GM23338 (cell line): ENCODE measurements around the gene PPP1R3G. TPM values are rescaled to one million over a fixed set of nuclear protein-coding genes. Genes with fewer than 3 reads are reported as not detected.

Experiments
- ATAC-seq: fragments of 200-7000 bp; cut with Tn5 transposase; 3 replicates; pipeline ENCODE4 v1.9.1; 2020
- DNase-seq: peaks from one replicate; pipeline ENCODE4 v3.0.0-alpha.2; 2015; ENCODE audit warnings: low spot score
- H2AFZ ChIP-seq: fragments of 200-600 bp; sonication (generic); 2 replicates; pipeline ENCODE4 v1.8.0; 2016; ENCODE audit warnings: antibody characterized with exemption, mild to moderate bottlenecking, moderate library complexity
- H3F3A ChIP-seq: fragments of 200-600 bp; sonication (generic); replicated peaks from 2 replicates; pipeline ENCODE4 v1.8.0; 2017; ENCODE audit warnings: antibody characterized with exemption, mixed run types, low read depth
- H3K27ac ChIP-seq: fragments of 200-600 bp; sonication (generic); 2 replicates; pipeline ENCODE4 v1.6.1; 2016; ENCODE audit warnings: low read depth
- H3K27me3 ChIP-seq: fragments of 200-600 bp; sonication (generic); 2 replicates; pipeline ENCODE4 v1.8.0; 2016; ENCODE audit warnings: mild to moderate bottlenecking, mixed run types, moderate library complexity; ENCODE audit not compliant: insufficient read depth
- H3K36me3 ChIP-seq: fragments of 200-600 bp; sonication (generic); 2 replicates; pipeline ENCODE4 v1.8.0; 2016; ENCODE audit warnings: mild to moderate bottlenecking; ENCODE audit not compliant: insufficient read depth
- H3K4me1 ChIP-seq: fragments of 200-600 bp; sonication (generic); 2 replicates; pipeline ENCODE4 v1.8.0; 2016; ENCODE audit warnings: mild to moderate bottlenecking, moderate library complexity; ENCODE audit not compliant: insufficient read depth
- H3K4me2 ChIP-seq: fragments of 200-600 bp; sonication (generic); 2 replicates; pipeline ENCODE4 v1.7.1; 2017; ENCODE audit warnings: mixed run types
- H3K4me3 ChIP-seq: fragments of 200-600 bp; sonication (generic); 2 replicates; pipeline ENCODE4 v1.6.1; 2016; ENCODE audit warnings: mixed run types
- H3K79me2 ChIP-seq: fragments of 200-600 bp; sonication (generic); replicated peaks from 2 replicates; pipeline ENCODE4 v1.8.0; 2017; ENCODE audit warnings: mild to moderate bottlenecking; ENCODE audit not compliant: insufficient read depth
- H3K9me2 ChIP-seq: fragments of 200-600 bp; sonication (generic); 2 replicates; pipeline ENCODE4 v1.8.0; 2017; ENCODE audit not compliant: insufficient read depth
- H4K20me1 ChIP-seq: fragments of 200-600 bp; sonication (generic); replicated peaks from 2 replicates; pipeline ENCODE4 v1.8.0; 2017; ENCODE audit warnings: mild to moderate bottlenecking; ENCODE audit not compliant: insufficient read depth
- H3K27ac Mint-ChIP-seq: 2 replicates; pipeline ENCODE4 v1.8.0; 2020; ENCODE audit warnings: inconsistent platforms, mild to moderate bottlenecking, moderate library complexity, mixed read lengths
- H3K27me3 Mint-ChIP-seq: 3 replicates; pipeline ENCODE4 v1.8.0; 2022; ENCODE audit warnings: low read depth, mild to moderate bottlenecking, moderate library complexity, mixed read lengths, inconsistent platforms; ENCODE audit not compliant: insufficient read depth, poor library complexity
- H3K36me3 Mint-ChIP-seq: 3 replicates; pipeline ENCODE4 v1.8.0; 2021; ENCODE audit warnings: low read depth, mild to moderate bottlenecking, inconsistent platforms, moderate library complexity, mixed read lengths
- H3K4me1 Mint-ChIP-seq: 3 replicates; pipeline ENCODE4 v1.8.0; 2020; ENCODE audit warnings: mild to moderate bottlenecking, inconsistent platforms, mixed read lengths
- H3K4me3 Mint-ChIP-seq: 3 replicates; pipeline ENCODE4 v1.8.0; 2021; ENCODE audit warnings: moderate library complexity, mild to moderate bottlenecking, inconsistent platforms, mixed read lengths
- H3K9me3 Mint-ChIP-seq: 3 replicates; pipeline ENCODE4 v1.8.0; 2020; ENCODE audit warnings: moderate library complexity, mild to moderate bottlenecking, inconsistent platforms, mixed read lengths
- CREB1 ChIP-seq: fragments of 250-450 bp; sonication (Bioruptor Pico); IDR thresholded peaks from 2 replicates; pipeline ENCODE4 v1.5.0; 2020; ENCODE audit warnings: low read depth, mild to moderate bottlenecking, moderate library complexity
- EZH2phosphoT487 ChIP-seq: fragments of 200-600 bp; sonication (generic); IDR thresholded peaks from one replicate; pipeline ENCODE4 v1.8.1; 2018; ENCODE audit warnings: antibody characterized with exemption; ENCODE audit not compliant: unreplicated experiment
- JUNB ChIP-seq: IDR thresholded peaks from one replicate; pipeline ENCODE4 v1.6.1; 2016; ENCODE audit warnings: antibody characterized with exemption; ENCODE audit not compliant: unreplicated experiment
- NANOG ChIP-seq: IDR thresholded peaks from 2 replicates; pipeline ENCODE4 v1.6.1; 2016; ENCODE audit warnings: antibody characterized with exemption, borderline replicate concordance
- STAT1 ChIP-seq: IDR thresholded peaks from one replicate; pipeline ENCODE4 v1.6.1; 2016; ENCODE audit warnings: antibody characterized with exemption; ENCODE audit not compliant: unreplicated experiment
- ZNF331 ChIP-seq: fragments of 250-450 bp; sonication (Bioruptor Pico); IDR thresholded peaks from 2 replicates; pipeline ENCODE4 v1.5.0; 2020; ENCODE audit warnings: low read depth, mild to moderate bottlenecking, moderate library complexity
- polyA plus RNA-seq: library from polyadenylated mRNA; unstranded; fragments of >200 nt; fragmentation: Nextera tagmentation; extraction: Ambion mirVana; gene quantifications from 2 replicates; pipeline ENCODE4 v1.2.1, GENCODE V29; 2016
- total RNA-seq: library from RNA; depleted of rRNA; stranded (reverse); fragments of >200 nt; shearing (Covaris generic); gene quantifications from 2 replicates; pipeline ENCODE4 v1.2.3, GENCODE V29; 2014
- TF ChIP-seq, protein P1 (sequence below): IDR thresholded peaks from 2 replicates; pipeline ENCODE4 v1.6.1; 2016; ENCODE audit warnings: antibody characterized with exemption
- TF ChIP-seq, protein P2 (sequence below): IDR thresholded peaks from one replicate; pipeline ENCODE4 v1.6.1; 2018; ENCODE audit warnings: antibody characterized with exemption; ENCODE audit not compliant: unreplicated experiment
- TF ChIP-seq, protein P3 (sequence below), 2 experiments: fragments of 200-600 bp in 1 of 2; sonication (generic) in 1 of 2; conservative IDR thresholded peaks; 2 replicates each; pipeline versions ENCODE4 v1.5.1 to v1.6.1; 2016 to 2017; ENCODE audit warnings: antibody characterized with exemption in 2 of 2, low read depth in 2 of 2, mild to moderate bottlenecking in 2 of 2, moderate library complexity in 1 of 2

The PPP1R3G gene
- total and polyA plus RNA-seq, 2 experiments from 2014 or later, result 0.13 to 0.24 TPM

DNA sequence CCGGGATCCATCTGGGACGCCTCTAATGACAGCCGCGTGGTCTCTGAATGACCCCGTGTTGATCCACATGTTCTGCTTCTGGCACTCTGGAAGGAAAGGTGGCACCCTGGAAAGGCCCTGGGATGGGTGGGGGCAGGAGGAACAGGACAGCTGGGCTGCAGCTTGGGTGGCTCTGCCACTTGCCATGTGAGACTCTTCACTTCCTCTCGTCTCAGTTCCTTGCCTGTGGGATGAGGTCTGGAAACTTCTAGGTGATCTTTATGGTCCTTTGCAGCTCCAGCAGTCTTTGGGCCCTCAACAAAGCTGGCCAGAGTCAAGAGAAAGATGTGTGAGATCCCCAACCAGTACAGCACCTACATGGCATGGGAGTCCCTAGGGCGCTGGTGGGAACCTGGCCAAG, 26.5 kb downstream of the PPP1R3G start:
- H3K79me2 ChIP-seq, result no peaks in the 10 kb centered on the region
- H3K36me3 ChIP-seq, result no peaks in the 10 kb centered on the region
- no peaks in the 10 kb centered on the region for H3K27me3 ChIP-seq
- H3K4me1 ChIP-seq, result no peaks in the 10 kb centered on the region
- H3K4me3 ChIP-seq, result no peak overlapping the region
- ATAC-seq, result no peak
- H3K4me2 ChIP-seq, result no peak overlapping the region
- no peak overlapping the region for H3K27ac ChIP-seq
- Mint-ChIP-seq H3K36me3 (peaks cover 3% of the 10 kb centered on the region; the same call in 1 of the 3 replicates), H3K9me3 (no peaks in the 10 kb centered on the region; the same call in 2 of the 3 replicates), H3K27ac (no peak overlapping the region), H3K27me3 (peaks cover 6% of the 10 kb centered on the region), H3K4me3 (no peak overlapping the region), H3K4me1 (peaks cover 6% of the 10 kb centered on the region)
- no peak for DNase-seq
- TF ChIP-seq, protein P1, sequence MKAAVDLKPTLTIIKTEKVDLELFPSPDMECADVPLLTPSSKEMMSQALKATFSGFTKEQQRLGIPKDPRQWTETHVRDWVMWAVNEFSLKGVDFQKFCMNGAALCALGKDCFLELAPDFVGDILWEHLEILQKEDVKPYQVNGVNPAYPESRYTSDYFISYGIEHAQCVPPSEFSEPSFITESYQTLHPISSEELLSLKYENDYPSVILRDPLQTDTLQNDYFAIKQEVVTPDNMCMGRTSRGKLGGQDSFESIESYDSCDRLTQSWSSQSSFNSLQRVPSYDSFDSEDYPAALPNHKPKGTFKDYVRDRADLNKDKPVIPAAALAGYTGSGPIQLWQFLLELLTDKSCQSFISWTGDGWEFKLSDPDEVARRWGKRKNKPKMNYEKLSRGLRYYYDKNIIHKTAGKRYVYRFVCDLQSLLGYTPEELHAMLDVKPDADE, result no peak
- TF ChIP-seq JUNB, result no peak
- no peak for TF ChIP-seq NANOG
- TF ChIP-seq ZNF331 (CRISPR knock-in tag), result no peak
- TF ChIP-seq, protein P2, sequence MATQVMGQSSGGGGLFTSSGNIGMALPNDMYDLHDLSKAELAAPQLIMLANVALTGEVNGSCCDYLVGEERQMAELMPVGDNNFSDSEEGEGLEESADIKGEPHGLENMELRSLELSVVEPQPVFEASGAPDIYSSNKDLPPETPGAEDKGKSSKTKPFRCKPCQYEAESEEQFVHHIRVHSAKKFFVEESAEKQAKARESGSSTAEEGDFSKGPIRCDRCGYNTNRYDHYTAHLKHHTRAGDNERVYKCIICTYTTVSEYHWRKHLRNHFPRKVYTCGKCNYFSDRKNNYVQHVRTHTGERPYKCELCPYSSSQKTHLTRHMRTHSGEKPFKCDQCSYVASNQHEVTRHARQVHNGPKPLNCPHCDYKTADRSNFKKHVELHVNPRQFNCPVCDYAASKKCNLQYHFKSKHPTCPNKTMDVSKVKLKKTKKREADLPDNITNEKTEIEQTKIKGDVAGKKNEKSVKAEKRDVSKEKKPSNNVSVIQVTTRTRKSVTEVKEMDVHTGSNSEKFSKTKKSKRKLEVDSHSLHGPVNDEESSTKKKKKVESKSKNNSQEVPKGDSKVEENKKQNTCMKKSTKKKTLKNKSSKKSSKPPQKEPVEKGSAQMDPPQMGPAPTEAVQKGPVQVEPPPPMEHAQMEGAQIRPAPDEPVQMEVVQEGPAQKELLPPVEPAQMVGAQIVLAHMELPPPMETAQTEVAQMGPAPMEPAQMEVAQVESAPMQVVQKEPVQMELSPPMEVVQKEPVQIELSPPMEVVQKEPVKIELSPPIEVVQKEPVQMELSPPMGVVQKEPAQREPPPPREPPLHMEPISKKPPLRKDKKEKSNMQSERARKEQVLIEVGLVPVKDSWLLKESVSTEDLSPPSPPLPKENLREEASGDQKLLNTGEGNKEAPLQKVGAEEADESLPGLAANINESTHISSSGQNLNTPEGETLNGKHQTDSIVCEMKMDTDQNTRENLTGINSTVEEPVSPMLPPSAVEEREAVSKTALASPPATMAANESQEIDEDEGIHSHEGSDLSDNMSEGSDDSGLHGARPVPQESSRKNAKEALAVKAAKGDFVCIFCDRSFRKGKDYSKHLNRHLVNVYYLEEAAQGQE, result no peak
- TF ChIP-seq CREB1 (CRISPR knock-in tag), result no peak
- TF ChIP-seq STAT1, result no peak
- TF ChIP-seq EZH2phosphoT487, result no peak
- TF ChIP-seq, protein P3, sequence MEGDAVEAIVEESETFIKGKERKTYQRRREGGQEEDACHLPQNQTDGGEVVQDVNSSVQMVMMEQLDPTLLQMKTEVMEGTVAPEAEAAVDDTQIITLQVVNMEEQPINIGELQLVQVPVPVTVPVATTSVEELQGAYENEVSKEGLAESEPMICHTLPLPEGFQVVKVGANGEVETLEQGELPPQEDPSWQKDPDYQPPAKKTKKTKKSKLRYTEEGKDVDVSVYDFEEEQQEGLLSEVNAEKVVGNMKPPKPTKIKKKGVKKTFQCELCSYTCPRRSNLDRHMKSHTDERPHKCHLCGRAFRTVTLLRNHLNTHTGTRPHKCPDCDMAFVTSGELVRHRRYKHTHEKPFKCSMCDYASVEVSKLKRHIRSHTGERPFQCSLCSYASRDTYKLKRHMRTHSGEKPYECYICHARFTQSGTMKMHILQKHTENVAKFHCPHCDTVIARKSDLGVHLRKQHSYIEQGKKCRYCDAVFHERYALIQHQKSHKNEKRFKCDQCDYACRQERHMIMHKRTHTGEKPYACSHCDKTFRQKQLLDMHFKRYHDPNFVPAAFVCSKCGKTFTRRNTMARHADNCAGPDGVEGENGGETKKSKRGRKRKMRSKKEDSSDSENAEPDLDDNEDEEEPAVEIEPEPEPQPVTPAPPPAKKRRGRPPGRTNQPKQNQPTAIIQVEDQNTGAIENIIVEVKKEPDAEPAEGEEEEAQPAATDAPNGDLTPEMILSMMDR (conservative IDR thresholded peaks at IDR 0.05; ENCODE audit: low read depth in 2 of 2), result no peak
- no peaks in the 10 kb centered on the region for H3K9me2 ChIP-seq
- no peak overlapping the region for H2AFZ ChIP-seq
- no peaks in the 10 kb centered on the region for H3F3A ChIP-seq
- H4K20me1 ChIP-seq, result 0 out of 2 replicates have a peak, but pooled peaks cover 5% of the 10 kb centered on the region
